Stromal cell of bone marrow (primary cell): ENCODE measurements around the gene ZC3H6.

Experiments used
- DNase-seq: peaks from one replicate; pipeline ENCODE4 v3.0.0-alpha.2; 2012; ENCODE audit warnings: low read depth

Gene ZC3H6

GRCh38 chr2:112275311-112275886 lies at the start of gene ZC3H6:
ZC3H6 (plus strand) TSS chr2:112275597; CDS start chr2:112275995, 398 bp downstream.
- DNase-seq, result peak; percentile 95

GRCh38 chr2:112229348-112229747 lies 46.0 kb upstream of the ZC3H6 start:
- peak; percentile 59 for DNase-seq

GRCh38 chr2:112230371-112230770 lies 45.0 kb upstream of the ZC3H6 start:
- DNase-seq, result no peak

- no peak for DNase-seq
Measured at GRCh38 chr2:112239862-112240261, 35.5 kb upstream of the ZC3H6 start.

- no peak for DNase-seq
Measured at GRCh38 chr2:112242384-112242783, 33.0 kb upstream of the ZC3H6 start.

GRCh38 chr2:112243233-112243632 lies 32.2 kb upstream of the ZC3H6 start:
- DNase-seq, result no peak

- DNase-seq, result no peak
Measured at GRCh38 chr2:112244854-112245253, 30.5 kb upstream of the ZC3H6 start.

GRCh38 chr2:112251271-112251670 lies 24.1 kb upstream of the ZC3H6 start:
- DNase-seq, result no peak

GRCh38 chr2:112253261-112253815 lies 22.1 kb upstream of the ZC3H6 start:
- no peak for DNase-seq

- DNase-seq, result peak; percentile 68
Measured at GRCh38 chr2:112254466-112255240, 20.7 kb upstream of the ZC3H6 start, which contains the start of gene ZC3H8. ZC3H8 (minus strand) TSS chr2:112255042; CDS start chr2:112254981, 61 bp downstream.

GRCh38 chr2:112255875-112256274 lies 19.5 kb upstream of the ZC3H6 start:
- no peak for DNase-seq

GRCh38 chr2:112256654-112257053 lies 18.7 kb upstream of the ZC3H6 start:
- no peak for DNase-seq

GRCh38 chr2:112257575-112257974 lies 17.8 kb upstream of the ZC3H6 start:
- peak; percentile 47 for DNase-seq

GRCh38 chr2:112259509-112260294 lies 15.7 kb upstream of the ZC3H6 start:
- peak; percentile 64 for DNase-seq

GRCh38 chr2:112260295-112260625 lies 15.1 kb upstream of the ZC3H6 start:
- no peak for DNase-seq

- DNase-seq, result no peak
Measured at GRCh38 chr2:112262876-112263275, 12.5 kb upstream of the ZC3H6 start.

- DNase-seq, result no peak
Measured at GRCh38 chr2:112268547-112268946, 6.8 kb upstream of the ZC3H6 start.

GRCh38 chr2:112272669-112273068 lies 2.7 kb upstream of the ZC3H6 start:
- DNase-seq, result no peak

GRCh38 chr2:112273349-112273748 lies 2.0 kb upstream of the ZC3H6 start:
- no peak for DNase-seq

- DNase-seq, result peak; percentile 78
Measured at GRCh38 chr2:112275887-112276773, 733 bp downstream of the ZC3H6 start.

- no peak for DNase-seq
Measured at GRCh38 chr2:112276954-112277353, 1.6 kb downstream of the ZC3H6 start.
